Measurements from ENCODE around the gene SNX32.
"Not testable (repeated sequence)": the region's sequence is repeated elsewhere in the genome, so short reads cannot be mapped to it uniquely, and the experiment has no call there.

The SNX32 gene

GRCh38 chr11:65883058-65883761 is 49.4 kb downstream of the SNX32 start:
- FAIRE-seq (no peak), DNase-seq (ENCODE audit: insufficient read length, low spot score) (no peak)

GRCh38 chr11:65883786-65884715 is 50.3 kb downstream of the SNX32 start:
- DNase-seq (ENCODE audit: insufficient read length, low spot score) (no peak), FAIRE-seq (no peak)

- peak; percentile 85 for FAIRE-seq
- peak; percentile 81 for DNase-seq (ENCODE audit: insufficient read length, low spot score)
Measured at GRCh38 chr11:65884716-65885092, 50.9 kb downstream of the SNX32 start.

GRCh38 chr11:65885231-65885630 is 51.5 kb downstream of the SNX32 start:
- FAIRE-seq: no peak
- DNase-seq (ENCODE audit: insufficient read length, low spot score): no peak

GRCh38 chr11:65885808-65886536 is 52.2 kb downstream of the SNX32 start:
- DNase-seq (ENCODE audit: insufficient read length, low spot score) (no peak), FAIRE-seq (no peak)

- DNase-seq (ENCODE audit: insufficient read length, low spot score) (no peak), FAIRE-seq (no peak)
Measured at GRCh38 chr11:65886826-65887722, 53.3 kb downstream of the SNX32 start.

GRCh38 chr11:65887723-65888162 is 54.0 kb downstream of the SNX32 start:
- FAIRE-seq (no peak), DNase-seq (ENCODE audit: insufficient read length, low spot score) (no peak)

GRCh38 chr11:65888163-65888814 is 54.5 kb downstream of the SNX32 start, which contains the start of gene FIBP:
TSS of gene FIBP (minus strand) at chr11:65888471. CDS start at chr11:65888418, 53 bp downstream.
- peak; percentile 95 for DNase-seq (ENCODE audit: insufficient read length, low spot score)
- peak; percentile 85 for FAIRE-seq

GRCh38 chr11:65890324-65891218 is 56.8 kb downstream of the SNX32 start, which contains the start of gene CCDC85B:
TSS of gene CCDC85B (plus strand) at chr11:65890673. CDS start at chr11:65890784, 111 bp downstream.
- FAIRE-seq (peak; percentile 86), DNase-seq (ENCODE audit: insufficient read length, low spot score) (peak; percentile 78)

- FAIRE-seq (no peak), DNase-seq (ENCODE audit: insufficient read length, low spot score) (no peak)
Measured at GRCh38 chr11:65891219-65892136, 57.7 kb downstream of the SNX32 start.

GRCh38 chr11:65892137-65892540 is 58.4 kb downstream of the SNX32 start:
- FAIRE-seq: peak; percentile 21
- DNase-seq (ENCODE audit: insufficient read length, low spot score): not testable (repeated sequence)

- DNase-seq (ENCODE audit: insufficient read length, low spot score) (no peak), FAIRE-seq (no peak)
Measured at GRCh38 chr11:65892661-65893317, 59.0 kb downstream of the SNX32 start.

- DNase-seq (ENCODE audit: insufficient read length, low spot score) (no peak), FAIRE-seq (no peak)
Measured at GRCh38 chr11:65894034-65894591, 60.4 kb downstream of the SNX32 start.

GRCh38 chr11:65895482-65895981 is 61.8 kb downstream of the SNX32 start:
- FAIRE-seq (no peak), DNase-seq (ENCODE audit: insufficient read length, low spot score) (no peak)

- DNase-seq (ENCODE audit: insufficient read length, low spot score): no peak
- FAIRE-seq: no peak
Measured at GRCh38 chr11:65896034-65896999, 62.6 kb downstream of the SNX32 start.
